SK-N-SH (cell line): Measurements from ENCODE around the gene CDH4. TPM values are rescaled to one million over a fixed set of nuclear protein-coding genes. Genes with fewer than 3 reads are reported as not detected.

Experiments used
- CTCF ChIA-PET: fragments of 300-600, 350-600 bp; formaldehyde crosslinking; extraction: SDS; loops from one replicate; lab custom pipeline; 2021; lab: Yijun Ruan, JAX
- POLR2A ChIA-PET: fragments of 350-600 bp; sonication (Branson Sonifier 250); formaldehyde crosslinking; extraction: SDS; loops from one replicate; lab custom pipeline; 2020; ENCODE audit warnings: antibody characterized with exemption, inconsistent platforms; lab: Yijun Ruan, JAX
- DNase-seq: peaks from one replicate; pipeline ENCODE4 v3.0.0; 2012
- H2AFZ ChIP-seq: fragments of 200-600 bp; sonication (generic); 2 replicates; pipeline ENCODE4 v1.8.1; 2016; ENCODE audit warnings: antibody characterized with exemption, mild to moderate bottlenecking, low read depth
- H3F3A ChIP-seq: fragments of 200-600 bp; sonication (generic); replicated peaks from 2 replicates; pipeline ENCODE3; 2016; ENCODE audit warnings: antibody characterized with exemption, mild to moderate bottlenecking; ENCODE audit not compliant: insufficient read depth
- H3K27ac ChIP-seq, 2 experiments: fragments of 200-500 bp in 1 of 2; fragments of 200-600 bp in 1 of 2; sonication (Bioruptor generic) in 1 of 2; sonication (generic), shearing (Covaris generic) in 1 of 2; 2 replicates each; pipeline versions ENCODE4 v1.5.1 to v1.6.1; 2014 to 2016; ENCODE audit warnings: low read depth in 2 of 2, inconsistent platforms in 1 of 2, low read length in 1 of 2, mild to moderate bottlenecking in 1 of 2, mixed read lengths in 1 of 2
- H3K27me3 ChIP-seq: fragments of 200-600 bp; sonication (generic), shearing (Covaris generic); 2 replicates; pipeline ENCODE4 v1.6.1; 2016; ENCODE audit warnings: mixed run types; ENCODE audit not compliant: insufficient read depth
- H3K36me3 ChIP-seq, 2 experiments: fragments of 200-500 bp in 1 of 2; fragments of 200-600 bp in 1 of 2; sonication (Bioruptor generic) in 1 of 2; sonication (generic) in 1 of 2; replicated peaks in 1 of 2; 2 replicates each; pipeline versions ENCODE3 to v1.5.1; 2014 to 2016; ENCODE audit warnings: low read length in 1 of 2, mild to moderate bottlenecking in 1 of 2; ENCODE audit not compliant: insufficient read depth in 2 of 2, control insufficient read depth in 1 of 2
- H3K4me1 ChIP-seq, 2 experiments: fragments of 200-500 bp in 1 of 2; fragments of 200-600 bp in 1 of 2; sonication (Bioruptor generic) in 1 of 2; sonication (generic), shearing (Covaris generic) in 1 of 2; 2 replicates each; pipeline versions ENCODE4 v1.5.1 to v1.6.1; 2014 to 2016; ENCODE audit warnings: low read depth in 1 of 2, low read length in 1 of 2, mixed run types in 1 of 2; ENCODE audit not compliant: insufficient read depth in 2 of 2, control insufficient read depth in 1 of 2
- H3K4me2 ChIP-seq: fragments of 200-600 bp; sonication (generic), shearing (Covaris generic); 2 replicates; pipeline ENCODE4 v1.6.1; 2017; ENCODE audit warnings: mixed run types
- H3K4me3 ChIP-seq, 2 experiments: fragments of 200-500 bp in 1 of 2; fragments of 200-600 bp in 1 of 2; sonication (Bioruptor generic) in 1 of 2; sonication (generic), shearing (Covaris generic) in 1 of 2; 2 replicates each; pipeline versions ENCODE4 v1.5.1 to v1.8.1; 2014 to 2016; ENCODE audit warnings: low read depth in 2 of 2, inconsistent platforms in 1 of 2, low read length in 1 of 2, mild to moderate bottlenecking in 1 of 2, mixed read lengths in 1 of 2, moderate library complexity in 1 of 2
- H3K79me2 ChIP-seq: fragments of 200-600 bp; sonication (generic); 2 replicates; pipeline ENCODE4 v1.8.1; 2017; ENCODE audit warnings: mild to moderate bottlenecking; ENCODE audit not compliant: insufficient read depth
- H3K9ac ChIP-seq: fragments of 200-600 bp; sonication (generic); 2 replicates; pipeline ENCODE4 v1.6.1; 2017; ENCODE audit warnings: mixed run types
- H3K9me2 ChIP-seq: fragments of 200-600 bp; sonication (generic); 2 replicates; pipeline ENCODE4 v1.6.1; 2017; ENCODE audit warnings: mixed run types
- H3K9me3 ChIP-seq: fragments of 200-600 bp; sonication (generic); 2 replicates; pipeline ENCODE4 v1.6.1; 2017; ENCODE audit warnings: mixed run types, mild to moderate bottlenecking, moderate library complexity
- H4K20me1 ChIP-seq: fragments of 200-600 bp; sonication (generic); 2 replicates; pipeline ENCODE4 v1.6.1; 2017; ENCODE audit warnings: mild to moderate bottlenecking, mixed run types; ENCODE audit not compliant: insufficient read depth
- CHD2 ChIP-seq: fragments of 150-350 bp; IDR thresholded peaks from 2 replicates; pipeline ENCODE4 v1.6.1; 2018; ENCODE audit warnings: low read length; ENCODE audit not compliant: partially characterized antibody
- ELF1 ChIP-seq: IDR thresholded peaks from 2 replicates; pipeline ENCODE4 v1.4.0; 2012
- EZH2phosphoT487 ChIP-seq: fragments of 200-600 bp; sonication (generic); IDR thresholded peaks from 2 replicates; pipeline ENCODE4 v1.6.1; 2017; ENCODE audit warnings: low read depth, mixed run types, mild to moderate bottlenecking, antibody characterized with exemption, moderate library complexity, borderline replicate concordance
- FOSL2 ChIP-seq: IDR thresholded peaks from 2 replicates; pipeline ENCODE4 v1.4.0; 2012; ENCODE audit warnings: low read depth, mild to moderate bottlenecking, moderate library complexity, borderline replicate concordance
- JUND ChIP-seq: IDR thresholded peaks from 2 replicates; pipeline ENCODE4 v1.4.0; 2012
- MAX ChIP-seq: IDR thresholded peaks from 2 replicates; pipeline ENCODE4 v1.4.0; 2012; ENCODE audit warnings: low read depth
- MEF2A ChIP-seq: IDR thresholded peaks from 2 replicates; pipeline ENCODE4 v1.4.0; 2012; ENCODE audit warnings: low read depth, borderline replicate concordance
- MXI1 ChIP-seq: IDR thresholded peaks from 2 replicates; pipeline ENCODE4 v1.6.1; 2012; ENCODE audit warnings: mild to moderate bottlenecking, low read depth, low read length, improper control_type of control experiment
- PBX3 ChIP-seq: IDR thresholded peaks from 2 replicates; pipeline ENCODE4; 2012
- POLR2AphosphoS5 ChIP-seq: IDR thresholded peaks from 2 replicates; pipeline ENCODE4 v1.6.1; 2012; ENCODE audit warnings: low read depth, low read length
- RFX5 ChIP-seq: IDR thresholded peaks from 2 replicates; pipeline ENCODE4 v1.6.1; 2012; ENCODE audit warnings: mild to moderate bottlenecking, improper control_type of control experiment, low read length
- SIN3A ChIP-seq: IDR thresholded peaks from 2 replicates; pipeline ENCODE4 v1.6.1; 2012; ENCODE audit warnings: low read depth, mild to moderate bottlenecking, low read length, moderate library complexity, borderline replicate concordance
- TAF1 ChIP-seq: IDR thresholded peaks from 2 replicates; pipeline ENCODE4 v1.6.1; 2012; ENCODE audit warnings: low read depth, mild to moderate bottlenecking, low read length, moderate library complexity, borderline replicate concordance
- TCF12 ChIP-seq: IDR thresholded peaks from 2 replicates; pipeline ENCODE4 v1.4.0; 2012
- USF1 ChIP-seq: IDR thresholded peaks from 2 replicates; pipeline ENCODE4 v1.4.0; 2012; ENCODE audit warnings: low read depth, borderline replicate concordance
- YY1 ChIP-seq: IDR thresholded peaks from 2 replicates; pipeline ENCODE4 v1.4.0; 2012; ENCODE audit warnings: low read depth, mild to moderate bottlenecking
- WGBS: methylation state at CpG from one replicate; pipeline ENCODE4 v1.1.6; 2017; ENCODE audit warnings: low lambda C conversion rate; 5-methylcytosine and 5-hydroxymethylcytosine counted together
- polyA plus RNA-seq, 3 experiments: library from polyadenylated mRNA; depleted of rRNA; stranded (reverse); fragments of >200 nt; gene quantifications; 2 replicates each; pipeline ENCODE4 v1.2.3, GENCODE V29; 2012

CDH4 gene
- polyA plus RNA-seq, 1 of the 3 experiments (the other 2 are of a cell fraction) = not detected

- POLR2A ChIA-PET = no interaction called here
- WGBS = 44% methylated on average over 7 of the region's 7 CpGs
- H3K4me1 ChIP-seq = no peaks in the 10 kb centered on the region
- DNase-seq = no peak
- TF ChIP-seq TCF12 (no peak), USF1 (no peak), TAF1 (no peak), ELF1 (no peak), PBX3 (no peak), SIN3A (no peak), EZH2phosphoT487 (no peak), CHD2 (no peak)
- H3K9me2 ChIP-seq = no peaks in the 10 kb centered on the region
- no peaks in the 10 kb centered on the region for H3F3A ChIP-seq
- H3K9ac ChIP-seq = no peak overlapping the region
- H3K27me3 ChIP-seq = no peaks in the 10 kb centered on the region
- H3K4me3 ChIP-seq = no peak overlapping the region
- CTCF ChIA-PET = no interaction called here
- no peaks in the 10 kb centered on the region for H3K9me3 ChIP-seq
- H3K79me2 ChIP-seq = no peaks in the 10 kb centered on the region
- no peak overlapping the region for H3K27ac ChIP-seq
- H3K36me3 ChIP-seq = no peaks in the 10 kb centered on the region
- H4K20me1 ChIP-seq = no peaks in the 10 kb centered on the region
- no peak overlapping the region for H2AFZ ChIP-seq
- H3K4me2 ChIP-seq = no peak overlapping the region
Measured at GRCh38 chr20:61459266-61459665, 207.2 kb downstream of the CDH4 start.

GRCh38 chr20:61459705-61460104, 207.6 kb downstream of the CDH4 start:
- CTCF ChIA-PET = no interaction called here
- no peaks in the 10 kb centered on the region for H4K20me1 ChIP-seq
- no peaks in the 10 kb centered on the region for H3K27me3 ChIP-seq
- POLR2A ChIA-PET = no interaction called here
- TF ChIP-seq TCF12 (no peak), FOSL2 (no peak), MAX (no peak), TAF1 (no peak), YY1 (no peak), RFX5 (no peak), MEF2A (no peak), POLR2AphosphoS5 (no peak), PBX3 (no peak), JUND (no peak), SIN3A (no peak), MXI1 (no peak)
- TF ChIP-seq, all 33 proteins: peak for 0
- Histone ChIP-seq H3K4me2 (no peak overlapping the region), H2AFZ (no peak overlapping the region), H3K9me3 (no peaks in the 10 kb centered on the region), H3F3A (no peaks in the 10 kb centered on the region), H3K9me2 (no peaks in the 10 kb centered on the region), H3K4me3 (no peak overlapping the region), H3K36me3 (no peaks in the 10 kb centered on the region), H3K9ac (no peak overlapping the region), H3K79me2 (no peaks in the 10 kb centered on the region), H3K4me1 (no peaks in the 10 kb centered on the region), H3K27ac (no peak overlapping the region)
- WGBS = 64% methylated on average over 6 of the region's 7 CpGs
- no peak for DNase-seq
